SK-N-MC (cell line): ENCODE results near the gene RPLP2.

Source experiments
- DNase-seq: peaks from one replicate; pipeline ENCODE4 v3.0.0-alpha.2; 2011; ENCODE audit warnings: low read depth, low spot score
- H3K27ac ChIP-seq: fragments of 200-600 bp; sonication (generic); 2 replicates; pipeline ENCODE4 v1.5.1; 2016; ENCODE audit warnings: mixed run types
- H3K36me3 ChIP-seq: fragments of 200-600 bp; sonication (generic); 2 replicates; pipeline ENCODE4 v1.6.1; 2017; ENCODE audit warnings: antibody characterized with exemption, low read length, mixed read lengths; ENCODE audit not compliant: insufficient read depth
- H3K4me3 ChIP-seq: fragments of 200-600 bp; sonication (generic); 2 replicates; pipeline ENCODE4 v1.5.1; 2016
- H3K9ac ChIP-seq: fragments of 200-600 bp; sonication (generic); 2 replicates; pipeline ENCODE4 v1.8.0; 2017; ENCODE audit warnings: mixed run types, mixed read lengths; ENCODE audit not compliant: insufficient read length
- H3K9me3 ChIP-seq: fragments of 200-600 bp; sonication (generic); 2 replicates; pipeline ENCODE4 v1.6.1; 2017; ENCODE audit warnings: low read depth, mild to moderate bottlenecking, antibody characterized with exemption, low read length, moderate library complexity, mixed read lengths
- EZH2 ChIP-seq: fragments of 200-600 bp; sonication (generic); IDR thresholded peaks from one replicate; pipeline ENCODE4 v1.6.1; 2017; ENCODE audit warnings: antibody characterized with exemption
- FOXP2 ChIP-seq: optimal IDR thresholded peaks from 2 replicates; pipeline ENCODE3; 2011; ENCODE audit warnings: mild to moderate bottlenecking, moderate library complexity; ENCODE audit not compliant: insufficient read depth; ENCODE audit errors: extremely low read length, control extremely low read depth
- POLR2AphosphoS5 ChIP-seq: IDR thresholded peaks from 2 replicates; pipeline ENCODE4 v1.6.1; 2012; ENCODE audit warnings: mild to moderate bottlenecking, low read depth, low read length, borderline replicate concordance

The RPLP2 gene

DNA sequence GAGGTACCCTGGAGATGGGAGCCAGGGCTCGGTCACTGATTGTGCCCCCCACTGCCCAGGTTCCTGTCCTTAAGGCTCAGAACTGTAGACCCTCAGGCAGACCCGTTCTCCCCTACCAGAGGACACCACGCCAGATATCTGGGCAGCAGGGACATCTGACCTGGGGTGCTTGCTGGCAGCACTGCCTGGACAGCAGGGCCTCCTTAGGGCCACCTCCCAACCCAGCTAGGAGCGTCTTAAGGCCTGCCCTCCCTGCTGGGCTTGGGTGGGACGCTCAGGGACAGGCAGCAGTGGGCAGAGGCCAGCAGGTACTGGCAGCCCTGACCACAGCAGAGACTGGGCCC lies 29.5 kb downstream of the RPLP2 start:
- Histone ChIP-seq H3K36me3 (peaks cover 37% of the 10 kb centered on the region), H3K9me3 (no peaks in the 10 kb centered on the region), H3K4me3 (no peak overlapping the region), H3K9ac (no peak overlapping the region), H3K27ac (peak overlapping the region; percentile 9; the same call in 1 of the 2 replicates)
- TF ChIP-seq POLR2AphosphoS5 (peak; percentile 71; the same call in 1 of the 2 replicates), EZH2 (no peak)
- DNase-seq: no peak

DNA sequence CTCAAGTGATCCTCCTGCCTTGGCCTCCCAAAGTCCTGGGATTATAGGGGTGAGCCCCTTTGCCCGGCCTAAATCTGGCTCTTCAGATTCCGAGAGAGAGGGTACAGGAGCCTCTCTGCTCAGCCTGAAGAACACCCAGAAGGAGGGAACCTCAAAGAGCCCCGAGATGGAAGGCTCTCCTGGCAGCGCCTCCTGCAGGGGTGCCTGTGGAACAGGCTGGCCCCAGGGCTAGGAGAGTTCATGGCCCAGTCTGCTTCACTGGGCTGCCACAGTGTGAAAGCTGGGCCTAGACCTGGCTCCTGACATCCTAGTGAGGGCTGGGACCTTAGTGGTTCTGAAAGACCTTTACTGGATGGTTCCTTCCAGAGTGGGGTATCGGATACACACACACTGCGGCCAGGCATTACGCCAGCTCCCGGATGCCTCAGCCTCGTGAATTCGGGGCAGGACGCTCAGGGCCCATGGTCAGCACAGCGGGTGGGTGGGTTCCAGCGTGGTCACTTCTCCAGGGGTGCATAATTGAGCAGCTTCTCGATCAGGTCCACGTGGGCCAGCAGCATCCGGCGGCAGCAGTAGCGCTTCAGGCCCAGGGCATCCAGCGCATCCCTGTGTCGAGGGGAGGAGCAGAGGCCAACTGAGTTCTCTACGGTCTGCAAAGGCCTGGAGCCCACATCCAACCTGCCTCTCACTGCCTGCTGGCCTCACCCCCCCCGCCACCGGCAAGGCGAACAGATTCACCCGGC lies 30.3 kb downstream of the RPLP2 start:
- peak overlapping the region; percentile 9; the same call in 1 of the 2 replicates for H3K27ac ChIP-seq
- peaks cover 37% of the 10 kb centered on the region for H3K36me3 ChIP-seq
- no peak for TF ChIP-seq POLR2AphosphoS5
- no peak for TF ChIP-seq FOXP2
- no peak for TF ChIP-seq EZH2
- no peaks in the 10 kb centered on the region for H3K9me3 ChIP-seq
- H3K9ac ChIP-seq: peak overlapping the region; percentile 12
- H3K4me3 ChIP-seq: peak overlapping the region; percentile 97
- no peak for DNase-seq

DNA sequence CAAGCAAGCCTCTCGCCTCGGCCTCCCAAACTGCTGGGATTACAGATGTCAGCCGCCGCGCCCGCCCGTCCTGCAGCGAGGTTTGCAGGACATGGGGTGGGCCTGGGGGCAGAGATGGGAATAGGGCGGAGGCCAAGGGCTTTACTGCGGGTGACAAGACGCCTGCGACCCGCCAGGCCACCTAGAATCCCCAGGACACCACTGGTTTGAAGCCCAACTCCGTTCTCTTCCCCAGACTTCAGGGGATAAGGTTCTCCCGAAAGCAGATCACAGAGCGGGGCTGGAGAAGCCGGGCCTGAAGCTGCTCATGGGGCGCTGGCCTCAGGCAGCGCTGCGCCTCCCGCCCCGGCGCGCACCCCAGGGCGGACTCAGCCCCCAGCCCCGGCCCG lies 32.2 kb downstream of the RPLP2 start:
- Histone ChIP-seq H3K9ac (peak overlapping the region; percentile 95), H3K9me3 (no peaks in the 10 kb centered on the region), H3K4me3 (peak overlapping the region; percentile 97), H3K27ac (peak overlapping the region; percentile 96), H3K36me3 (peaks cover 34% of the 10 kb centered on the region)
- DNase-seq: no peak
- TF ChIP-seq EZH2 (no peak), FOXP2 (no peak), POLR2AphosphoS5 (no peak)

DNA sequence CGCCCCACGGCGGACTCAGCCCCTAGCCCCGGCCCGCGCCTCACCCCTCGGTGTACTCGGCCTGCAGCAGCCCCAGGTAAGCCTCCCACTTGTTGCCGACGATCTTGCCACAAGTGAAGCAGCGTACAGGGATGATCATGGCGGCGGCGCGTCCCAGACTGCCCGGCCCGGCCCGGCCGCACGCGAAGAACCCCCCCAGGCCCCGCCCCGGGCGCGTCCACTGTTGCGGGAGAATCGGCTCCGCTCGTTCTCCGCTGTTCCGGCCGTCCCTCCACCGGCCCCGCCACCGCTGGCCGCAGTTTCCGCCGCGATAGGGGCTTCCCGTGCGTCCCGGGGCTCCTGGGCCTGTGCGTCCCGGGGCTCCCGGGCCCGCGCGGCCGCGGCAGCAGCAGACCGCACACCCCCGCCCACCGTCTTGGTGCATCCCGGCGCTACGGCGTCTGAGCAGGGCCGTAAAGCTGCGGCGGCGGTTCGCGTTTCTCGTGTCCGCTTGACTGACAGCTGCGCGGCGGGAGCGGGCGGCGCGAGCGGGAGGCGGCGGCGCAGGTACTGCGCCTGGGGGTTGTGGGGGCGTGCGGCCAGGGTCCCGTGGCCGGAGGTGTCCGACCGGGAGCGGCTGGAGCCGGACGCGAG lies 32.7 kb downstream of the RPLP2 start, which contains the start of the genes POLR2L and TSPAN4:
Gene POLR2L (minus strand): TSS at position 160 of the 633 bp plus-strand sequence. CDS start 21 bp downstream, at position 139.
Gene TSPAN4 (plus strand): TSS at position 483 of the 633 bp plus-strand sequence. CDS start 7,453 bp downstream, outside the sequence.
- Histone ChIP-seq H3K9me3 (no peaks in the 10 kb centered on the region), H3K27ac (peak within 1 kb of the TSS; percentile 96), H3K4me3 (peak within 1 kb of the TSS; percentile 97), H3K9ac (peak within 1 kb of the TSS; percentile 95), H3K36me3 (peaks cover 28% of the 10 kb centered on the region)
- TF ChIP-seq EZH2 (no peak), FOXP2 (no peak), POLR2AphosphoS5 (peak; percentile 97)
- DNase-seq: no peak

DNA sequence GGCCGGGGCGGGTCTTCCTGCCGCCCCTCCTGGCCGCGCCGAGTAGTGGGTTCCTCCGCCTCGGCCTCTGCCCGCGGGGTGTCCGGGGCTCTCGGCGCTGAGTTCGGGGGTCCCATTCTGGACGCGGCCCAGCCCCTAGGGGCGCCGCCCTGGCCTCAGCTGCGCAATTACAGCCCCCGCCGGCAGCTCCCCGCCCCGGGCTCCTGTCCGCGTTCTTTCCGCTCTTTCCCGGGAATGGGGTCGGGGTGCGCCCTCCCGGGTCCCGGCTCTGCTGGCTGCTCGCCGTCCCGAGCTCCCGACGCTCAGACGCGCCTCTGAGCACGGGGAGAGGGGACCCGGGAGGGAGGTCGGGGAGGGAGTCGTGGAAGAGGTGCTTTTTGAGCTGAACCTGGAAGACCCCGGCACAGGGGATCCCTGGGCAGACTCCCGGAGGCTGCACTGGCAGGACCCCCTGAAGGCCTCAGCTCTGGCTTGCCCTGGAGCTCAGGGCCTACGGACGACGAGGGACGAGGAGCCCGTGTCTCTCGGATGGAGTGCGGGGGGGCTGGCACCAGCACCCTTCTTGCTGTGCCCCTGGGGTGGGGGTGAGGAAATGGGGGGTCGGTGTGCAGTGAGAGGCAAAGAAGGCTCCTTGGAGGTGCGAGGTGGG lies 33.4 kb downstream of the RPLP2 start:
- Histone ChIP-seq H3K36me3 (peaks cover 22% of the 10 kb centered on the region), H3K27ac (peak overlapping the region; percentile 86), H3K9ac (peak overlapping the region; percentile 95), H3K9me3 (no peaks in the 10 kb centered on the region), H3K4me3 (peak overlapping the region; percentile 97)
- DNase-seq: no peak
- no peak for TF ChIP-seq FOXP2

DNA sequence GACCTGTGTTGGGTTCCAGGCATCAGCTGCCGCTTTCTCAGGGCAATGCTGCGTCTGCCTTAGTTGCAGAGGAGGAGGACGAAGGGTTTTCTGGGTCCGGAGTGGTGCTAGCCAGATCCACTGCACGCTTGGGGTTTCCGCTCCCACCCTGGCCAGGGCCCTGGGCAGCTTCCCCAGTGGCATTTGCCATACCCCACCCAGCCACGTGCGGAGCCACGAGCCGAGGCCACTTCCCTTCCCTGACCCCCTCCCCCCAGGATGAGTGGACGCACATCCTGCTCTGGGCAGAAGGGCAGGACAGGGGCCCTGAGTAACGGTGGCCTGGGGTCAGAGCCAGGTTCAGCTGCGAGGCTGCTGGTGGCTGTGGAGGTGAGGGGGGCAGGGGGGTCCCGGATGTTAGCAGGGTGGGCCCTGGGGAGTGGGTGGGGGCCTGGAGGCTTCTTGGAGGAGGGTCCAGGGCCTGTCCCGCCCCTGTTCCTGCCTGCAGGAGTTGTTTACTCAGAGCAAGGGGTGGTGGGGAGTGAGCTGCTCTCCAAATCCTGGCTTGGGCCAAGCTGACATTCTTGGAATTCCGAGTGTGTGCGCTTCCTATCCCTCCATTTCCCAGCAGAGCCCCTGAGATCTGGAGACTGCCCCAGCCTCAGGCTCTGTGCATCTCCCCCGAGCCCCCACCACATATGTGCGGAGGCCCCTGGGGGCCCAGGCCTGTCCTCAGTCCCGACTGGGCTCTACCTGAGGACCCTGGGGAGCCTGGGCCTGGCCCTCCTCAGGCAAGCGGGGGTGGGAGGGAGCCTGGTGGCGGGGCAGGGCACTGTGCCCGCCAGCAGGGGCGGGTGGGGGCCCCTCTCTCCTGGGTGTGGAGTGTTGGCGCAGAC lies 34.3 kb downstream of the RPLP2 start:
- Histone ChIP-seq H3K9me3 (no peaks in the 10 kb centered on the region), H3K36me3 (peaks cover 15% of the 10 kb centered on the region), H3K9ac (peak overlapping the region; percentile 95), H3K4me3 (peak overlapping the region; percentile 97), H3K27ac (peak overlapping the region; percentile 86)
- TF ChIP-seq FOXP2: peak; percentile 65
- no peak for TF ChIP-seq EZH2
- no peak; the same call in 1 of the 2 replicates for TF ChIP-seq POLR2AphosphoS5
- no peak for DNase-seq

DNA sequence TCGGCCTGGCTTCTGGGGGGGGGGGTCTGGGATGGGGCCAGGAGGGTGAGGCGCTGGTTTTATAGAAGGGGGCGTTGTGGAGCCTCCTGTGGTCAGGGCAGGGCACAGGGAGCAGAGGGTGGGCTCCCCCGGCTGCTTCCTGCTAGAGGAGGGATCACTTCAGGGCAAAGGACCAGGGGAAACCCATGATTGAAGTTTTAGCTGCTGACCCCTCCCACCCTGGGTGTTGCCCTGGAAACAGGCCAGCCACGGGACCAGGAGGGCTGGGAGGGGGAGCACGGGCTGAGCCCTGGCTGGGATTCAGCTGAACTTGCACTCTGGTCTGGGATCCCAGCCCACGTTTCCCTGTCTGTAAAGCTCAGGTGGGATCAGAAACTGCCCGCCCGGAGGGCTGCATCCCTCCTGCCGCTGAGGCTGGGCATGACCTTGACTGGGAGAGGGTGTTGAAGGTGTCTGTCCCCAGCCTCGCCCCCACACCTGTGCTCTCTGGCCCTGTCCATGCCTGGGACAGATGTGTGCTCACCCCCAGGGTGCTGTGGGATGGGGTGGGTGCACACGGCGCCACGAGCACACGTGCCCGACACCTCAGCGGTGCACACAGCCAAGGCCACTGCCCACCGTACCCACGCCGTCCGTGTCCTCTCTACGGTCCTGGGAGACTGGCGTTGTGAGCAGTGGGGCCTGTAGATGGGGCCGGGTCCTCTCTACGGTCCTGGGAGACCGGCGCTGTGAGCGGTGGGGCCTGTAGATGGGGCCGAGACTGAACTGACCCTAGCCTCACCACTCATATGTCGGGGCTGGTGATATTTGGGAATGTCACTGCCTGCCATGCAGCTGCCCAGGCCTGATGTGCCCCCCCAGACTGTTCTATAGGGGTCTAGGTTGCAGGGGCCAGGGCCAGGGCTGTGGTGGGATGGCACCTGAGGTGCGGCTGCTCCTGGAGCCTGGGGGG lies 35.2 kb downstream of the RPLP2 start:
- DNase-seq: no peak
- peak overlapping the region; percentile 97 for H3K4me3 ChIP-seq
- TF ChIP-seq EZH2: no peak
- no peak for TF ChIP-seq POLR2AphosphoS5
- TF ChIP-seq FOXP2: no peak
- H3K9ac ChIP-seq: no peak overlapping the region
- no peaks in the 10 kb centered on the region for H3K9me3 ChIP-seq
- peaks cover 6% of the 10 kb centered on the region for H3K36me3 ChIP-seq
- peak overlapping the region; percentile 86 for H3K27ac ChIP-seq
